DOHH2 (cell line): Measurements from ENCODE around the gene HS3ST5.

Source experiments
- EZH2phosphoT487 ChIP-seq: fragments of 200-600 bp; sonication (generic); IDR thresholded peaks from 2 replicates; pipeline ENCODE4 v1.6.1; 2017; ENCODE audit warnings: borderline replicate concordance, mild to moderate bottlenecking, antibody characterized with exemption, low read length, moderate library complexity, mixed read lengths
- TF ChIP-seq, protein P1 (sequence below): fragments of 200-600 bp; sonication (generic); IDR thresholded peaks from one replicate; pipeline ENCODE4 v1.5.1; 2014; ENCODE audit warnings: antibody characterized with exemption, mild to moderate bottlenecking, low read depth, low read length; ENCODE audit not compliant: poor library complexity, severe bottlenecking

DNA sequence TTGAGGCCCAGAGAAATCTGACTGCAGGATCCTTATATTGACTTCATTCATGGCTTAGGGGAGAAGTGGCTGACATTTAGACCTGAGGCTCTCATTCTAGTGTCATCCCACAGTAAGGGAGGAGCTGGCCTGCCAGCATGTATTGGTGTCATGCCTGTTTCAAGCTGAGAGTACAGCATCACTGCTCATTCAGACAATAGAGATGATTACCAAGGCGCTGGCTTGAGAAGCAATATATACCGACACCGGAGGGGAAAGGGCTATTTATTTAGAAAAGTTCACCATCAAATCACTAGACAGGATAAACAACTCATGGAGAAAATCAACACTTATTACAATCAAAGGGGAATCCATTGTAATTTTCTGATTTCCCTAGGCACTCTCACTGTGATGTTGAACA is 287.5 kb downstream of the HS3ST5 start:
- TF ChIP-seq, protein P1, sequence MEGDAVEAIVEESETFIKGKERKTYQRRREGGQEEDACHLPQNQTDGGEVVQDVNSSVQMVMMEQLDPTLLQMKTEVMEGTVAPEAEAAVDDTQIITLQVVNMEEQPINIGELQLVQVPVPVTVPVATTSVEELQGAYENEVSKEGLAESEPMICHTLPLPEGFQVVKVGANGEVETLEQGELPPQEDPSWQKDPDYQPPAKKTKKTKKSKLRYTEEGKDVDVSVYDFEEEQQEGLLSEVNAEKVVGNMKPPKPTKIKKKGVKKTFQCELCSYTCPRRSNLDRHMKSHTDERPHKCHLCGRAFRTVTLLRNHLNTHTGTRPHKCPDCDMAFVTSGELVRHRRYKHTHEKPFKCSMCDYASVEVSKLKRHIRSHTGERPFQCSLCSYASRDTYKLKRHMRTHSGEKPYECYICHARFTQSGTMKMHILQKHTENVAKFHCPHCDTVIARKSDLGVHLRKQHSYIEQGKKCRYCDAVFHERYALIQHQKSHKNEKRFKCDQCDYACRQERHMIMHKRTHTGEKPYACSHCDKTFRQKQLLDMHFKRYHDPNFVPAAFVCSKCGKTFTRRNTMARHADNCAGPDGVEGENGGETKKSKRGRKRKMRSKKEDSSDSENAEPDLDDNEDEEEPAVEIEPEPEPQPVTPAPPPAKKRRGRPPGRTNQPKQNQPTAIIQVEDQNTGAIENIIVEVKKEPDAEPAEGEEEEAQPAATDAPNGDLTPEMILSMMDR, result no peak
- no peak for TF ChIP-seq EZH2phosphoT487
